Measurements from ENCODE around the gene COA1.
"Not testable (repeated sequence)": the region's sequence is repeated elsewhere in the genome, so short reads cannot be mapped to it uniquely, and the experiment has no call there.

GRCh38 chr7:43775255-43775654, 45.9 kb upstream of the COA1 start:
- not testable (repeated sequence) for TF ChIP-seq CTCF (IDR thresholded peaks at IDR 0.05; ENCODE audit: insufficient read depth, low read length, poor library complexity, severe bottlenecking); EZH2phosphoT487 (conservative IDR thresholded peaks at IDR 0.05; ENCODE audit: low read length)

Data from SU-DHL-6 (cell line).